Fibroblast of lung (primary cell): ENCODE data around the gene FOXL3.

Experiments
- EZH2 ChIP-seq: IDR thresholded peaks from 2 replicates; pipeline ENCODE4 v1.5.1; 2012; ENCODE audit warnings: low read length, control low read depth, mild to moderate bottlenecking; ENCODE audit errors: missing control alignments
- TF ChIP-seq, protein P1 (sequence below), 2 donors: IDR thresholded peaks in 1 of 2; conservative IDR thresholded peaks in 1 of 2; 1 replicate in 1 of 2; 2 replicates in 1 of 2; pipeline ENCODE4 v1.5.1; 2011 to 2012; ENCODE audit warnings: low read length in 2 of 2, control low read depth in 1 of 2, inconsistent platforms in 1 of 2, low read depth in 1 of 2, mild to moderate bottlenecking in 1 of 2

DNA sequence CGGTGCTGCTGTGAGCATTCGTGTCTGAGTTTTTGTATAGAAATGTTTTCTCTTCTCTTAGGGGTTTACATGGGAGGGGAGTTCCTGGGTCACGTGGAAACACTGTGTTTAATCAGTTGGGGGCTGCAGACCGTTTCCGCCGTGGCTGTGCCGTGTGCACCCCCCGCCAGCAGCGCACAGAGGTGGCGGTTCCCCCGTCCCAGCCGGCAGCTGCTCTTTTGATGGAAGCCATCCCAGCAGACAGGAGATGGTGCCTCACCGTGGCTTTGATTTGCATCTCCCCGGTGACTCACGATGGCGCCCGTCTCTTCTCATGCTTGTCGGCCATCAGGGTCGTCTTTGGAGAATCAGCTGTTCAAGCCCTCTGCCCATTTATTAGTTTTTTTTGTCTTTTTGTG is 34.9 kb upstream of the FOXL3 start:
- TF ChIP-seq, protein P1, sequence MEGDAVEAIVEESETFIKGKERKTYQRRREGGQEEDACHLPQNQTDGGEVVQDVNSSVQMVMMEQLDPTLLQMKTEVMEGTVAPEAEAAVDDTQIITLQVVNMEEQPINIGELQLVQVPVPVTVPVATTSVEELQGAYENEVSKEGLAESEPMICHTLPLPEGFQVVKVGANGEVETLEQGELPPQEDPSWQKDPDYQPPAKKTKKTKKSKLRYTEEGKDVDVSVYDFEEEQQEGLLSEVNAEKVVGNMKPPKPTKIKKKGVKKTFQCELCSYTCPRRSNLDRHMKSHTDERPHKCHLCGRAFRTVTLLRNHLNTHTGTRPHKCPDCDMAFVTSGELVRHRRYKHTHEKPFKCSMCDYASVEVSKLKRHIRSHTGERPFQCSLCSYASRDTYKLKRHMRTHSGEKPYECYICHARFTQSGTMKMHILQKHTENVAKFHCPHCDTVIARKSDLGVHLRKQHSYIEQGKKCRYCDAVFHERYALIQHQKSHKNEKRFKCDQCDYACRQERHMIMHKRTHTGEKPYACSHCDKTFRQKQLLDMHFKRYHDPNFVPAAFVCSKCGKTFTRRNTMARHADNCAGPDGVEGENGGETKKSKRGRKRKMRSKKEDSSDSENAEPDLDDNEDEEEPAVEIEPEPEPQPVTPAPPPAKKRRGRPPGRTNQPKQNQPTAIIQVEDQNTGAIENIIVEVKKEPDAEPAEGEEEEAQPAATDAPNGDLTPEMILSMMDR (conservative IDR thresholded peaks at IDR 0.05 in 1 of 2, IDR thresholded peaks at IDR 0.05 in 1 of 2; ENCODE audit: low read depth in 1 of 2, low read length in 2 of 2), result no peak
- TF ChIP-seq EZH2, result no peak
